GM18858 (cell line): ENCODE data around the gene CDC25A.
"Not testable (repeated sequence)": the region's sequence is repeated elsewhere in the genome, so short reads cannot be mapped to it uniquely, and the experiment has no call there.

Experiments
- ATAC-seq: cut with Tn5 transposase; IDR thresholded peaks from one replicate; pipeline ENCODE4 v1.9.1; 2021; ENCODE audit not compliant: unreplicated experiment

The CDC25A gene

GRCh38 chr3:48188266-48189201 lies at the start of gene CDC25A:
CDC25A (minus strand) TSS chr3:48188417; CDS start chr3:48187947, 470 bp downstream.
- peak; percentile 85 for ATAC-seq

GRCh38 chr3:48236531-48236930 lies 48.3 kb upstream of the CDC25A start:
- ATAC-seq = no peak

- ATAC-seq = no peak
Measured at GRCh38 chr3:48233542-48233941, 45.3 kb upstream of the CDC25A start.

- no peak for ATAC-seq
Measured at GRCh38 chr3:48232734-48233133, 44.5 kb upstream of the CDC25A start.

- ATAC-seq = no peak
Measured at GRCh38 chr3:48232232-48232631, 44.0 kb upstream of the CDC25A start.

- no peak for ATAC-seq
Measured at GRCh38 chr3:48226939-48227338, 38.7 kb upstream of the CDC25A start.

GRCh38 chr3:48225587-48225986 lies 37.4 kb upstream of the CDC25A start:
- no peak for ATAC-seq

GRCh38 chr3:48222616-48223513 lies 34.6 kb upstream of the CDC25A start, which contains the start of gene CAMP:
CAMP (plus strand) TSS chr3:48223495; CDS start chr3:48223512, 17 bp downstream.
- peak; percentile 57 for ATAC-seq

- ATAC-seq = no peak
Measured at GRCh38 chr3:48220746-48221145, 32.5 kb upstream of the CDC25A start.

- no peak for ATAC-seq
Measured at GRCh38 chr3:48219543-48219942, 31.3 kb upstream of the CDC25A start.

GRCh38 chr3:48218537-48218936 lies 30.3 kb upstream of the CDC25A start:
- ATAC-seq = no peak

- ATAC-seq = no peak
Measured at GRCh38 chr3:48217449-48217848, 29.2 kb upstream of the CDC25A start.

GRCh38 chr3:48215876-48216275 lies 27.7 kb upstream of the CDC25A start:
- no peak for ATAC-seq

GRCh38 chr3:48215466-48215865 lies 27.2 kb upstream of the CDC25A start:
- ATAC-seq = no peak

GRCh38 chr3:48215019-48215418 lies 26.8 kb upstream of the CDC25A start:
- ATAC-seq = no peak

- ATAC-seq = no peak
Measured at GRCh38 chr3:48214225-48214624, 26.0 kb upstream of the CDC25A start.

- ATAC-seq = not testable (repeated sequence)
Measured at GRCh38 chr3:48211776-48212175, 23.6 kb upstream of the CDC25A start.

GRCh38 chr3:48210534-48210933 lies 22.3 kb upstream of the CDC25A start:
- ATAC-seq = not testable (repeated sequence)

- no peak for ATAC-seq
Measured at GRCh38 chr3:48209445-48209844, 21.2 kb upstream of the CDC25A start.

GRCh38 chr3:48208076-48208475 lies 19.9 kb upstream of the CDC25A start:
- no peak for ATAC-seq

- ATAC-seq = no peak
Measured at GRCh38 chr3:48202632-48203031, 14.4 kb upstream of the CDC25A start.

- no peak for ATAC-seq
Measured at GRCh38 chr3:48199117-48199516, 10.9 kb upstream of the CDC25A start.
